Measurements from ENCODE around the gene TOM1L1. TPM values are rescaled to one million over a fixed set of nuclear protein-coding genes. Genes with fewer than 3 reads are reported as not detected.

TOM1L1 gene
- total RNA-seq, 1 donor from 2014 or later: 17.7 TPM

DNA sequence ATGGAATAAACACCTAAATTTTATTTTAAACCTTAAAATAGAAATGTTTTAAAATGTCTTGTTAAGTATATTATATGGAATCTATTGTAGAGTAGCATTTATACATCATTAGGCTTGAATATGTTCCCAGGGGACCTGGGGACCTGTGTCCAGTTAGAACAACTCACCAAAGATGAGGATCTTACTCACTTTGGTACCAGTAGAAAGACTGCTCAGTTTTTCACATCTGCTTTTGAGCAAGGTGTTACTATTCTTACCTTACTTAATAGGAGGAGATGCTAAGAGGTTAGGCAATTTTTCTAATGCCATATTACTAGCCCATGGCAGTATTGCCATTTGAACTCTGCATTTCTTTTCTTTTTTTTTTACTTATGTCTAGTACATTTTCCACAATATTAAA is 82.6 kb downstream of the TOM1L1 start:
- Histone ChIP-seq H3K9me3 (no peaks in the 10 kb centered on the region), H3K4me3 (no peak overlapping the region), H3K27me3 (no peaks in the 10 kb centered on the region), H3K4me1 (no peaks in the 10 kb centered on the region), H3K36me3 (peaks cover 0 to 6% of the 10 kb centered on the region in 2 donors), H3K27ac (no peak overlapping the region)
- intact Hi-C loops (cut with DNase I): no loop called here
- no peak for TF ChIP-seq POLR2AphosphoS5 (IDR thresholded peaks at IDR 0.05; ENCODE audit: insufficient read depth in 1 of 2, low read depth in 1 of 2)
- TF ChIP-seq, protein P1, sequence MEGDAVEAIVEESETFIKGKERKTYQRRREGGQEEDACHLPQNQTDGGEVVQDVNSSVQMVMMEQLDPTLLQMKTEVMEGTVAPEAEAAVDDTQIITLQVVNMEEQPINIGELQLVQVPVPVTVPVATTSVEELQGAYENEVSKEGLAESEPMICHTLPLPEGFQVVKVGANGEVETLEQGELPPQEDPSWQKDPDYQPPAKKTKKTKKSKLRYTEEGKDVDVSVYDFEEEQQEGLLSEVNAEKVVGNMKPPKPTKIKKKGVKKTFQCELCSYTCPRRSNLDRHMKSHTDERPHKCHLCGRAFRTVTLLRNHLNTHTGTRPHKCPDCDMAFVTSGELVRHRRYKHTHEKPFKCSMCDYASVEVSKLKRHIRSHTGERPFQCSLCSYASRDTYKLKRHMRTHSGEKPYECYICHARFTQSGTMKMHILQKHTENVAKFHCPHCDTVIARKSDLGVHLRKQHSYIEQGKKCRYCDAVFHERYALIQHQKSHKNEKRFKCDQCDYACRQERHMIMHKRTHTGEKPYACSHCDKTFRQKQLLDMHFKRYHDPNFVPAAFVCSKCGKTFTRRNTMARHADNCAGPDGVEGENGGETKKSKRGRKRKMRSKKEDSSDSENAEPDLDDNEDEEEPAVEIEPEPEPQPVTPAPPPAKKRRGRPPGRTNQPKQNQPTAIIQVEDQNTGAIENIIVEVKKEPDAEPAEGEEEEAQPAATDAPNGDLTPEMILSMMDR (IDR thresholded peaks at IDR 0.05): no peak
- no peak for TF ChIP-seq POLR2A (IDR thresholded peaks at IDR 0.05)
- DNase-seq (ENCODE audit: extremely low spot score in 2 of 2): no peak

DNA sequence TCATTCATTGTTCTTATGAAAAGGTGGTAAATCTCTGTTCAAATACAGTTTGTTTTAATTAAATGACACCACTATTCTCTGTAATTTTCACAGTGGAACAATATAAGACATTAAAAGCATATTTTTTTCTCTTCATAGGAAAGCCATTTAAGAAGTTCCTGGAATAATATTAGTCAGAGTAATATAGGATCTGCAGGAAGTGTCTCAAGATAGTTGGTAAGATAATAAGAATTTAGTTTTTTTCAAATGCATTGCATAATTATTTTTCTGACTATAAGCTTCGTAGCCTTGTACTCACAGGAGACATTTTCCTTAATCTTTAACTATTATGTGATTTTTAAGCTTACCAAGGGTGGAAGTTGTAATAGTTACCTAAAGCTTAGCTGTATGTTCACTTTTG is 84.8 kb downstream of the TOM1L1 start:
- intact Hi-C loops (cut with DNase I): no loop called here

DNA sequence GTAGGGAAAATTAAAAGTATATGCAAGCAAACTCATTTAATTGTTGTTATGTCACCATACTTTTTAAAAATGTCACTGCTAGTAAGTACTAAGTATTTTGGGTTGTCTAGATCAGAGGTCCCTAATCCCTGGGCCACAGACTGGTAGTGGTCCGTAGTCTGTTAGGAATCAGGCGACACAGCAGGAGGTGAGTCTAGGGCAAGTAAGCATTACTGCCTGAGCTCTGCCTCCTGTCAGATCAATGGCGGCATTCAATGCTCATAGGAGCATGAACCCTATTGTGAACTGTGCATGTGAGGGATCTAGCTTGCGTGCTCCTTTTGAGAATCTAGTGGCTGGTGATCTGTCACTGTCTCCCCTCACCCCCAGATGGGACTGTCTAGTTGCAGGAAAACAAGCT is 89.5 kb downstream of the TOM1L1 start:
- intact Hi-C loops (cut with DNase I): loop anchor here (5.0 to 10.0 kb wide), 2 partner anchors 355 to 522 kb away; partner anchors contain the start of gene SMIM36
- H3K4me1 ChIP-seq: no peaks in the 10 kb centered on the region
- no peak overlapping the region for H3K4me3 ChIP-seq
- H3K9me3 ChIP-seq: no peaks in the 10 kb centered on the region
- TF ChIP-seq, protein P1 (IDR thresholded peaks at IDR 0.05): no peak
- TF ChIP-seq POLR2AphosphoS5 (IDR thresholded peaks at IDR 0.05; ENCODE audit: insufficient read depth in 1 of 2, low read depth in 1 of 2) (no peak), POLR2A (IDR thresholded peaks at IDR 0.05) (no peak)
- H3K27ac ChIP-seq: no peak overlapping the region
- no peak for DNase-seq (ENCODE audit: extremely low spot score in 2 of 2)
- H3K36me3 ChIP-seq: peaks cover 0 to 6% of the 10 kb centered on the region in 2 donors
- no peaks in the 10 kb centered on the region for H3K27me3 ChIP-seq

More for the DNA sequence above, 84.8 kb downstream of the TOM1L1 start:
- Histone ChIP-seq H3K27me3 (no peaks in the 10 kb centered on the region), H3K27ac (no peak overlapping the region), H3K36me3 (peaks cover 0 to 6% of the 10 kb centered on the region in 2 donors), H3K9me3 (no peaks in the 10 kb centered on the region), H3K4me1 (no peaks in the 10 kb centered on the region), H3K4me3 (no peak overlapping the region)
- DNase-seq (ENCODE audit: extremely low spot score in 2 of 2): no peak
- TF ChIP-seq POLR2AphosphoS5 (IDR thresholded peaks at IDR 0.05; ENCODE audit: insufficient read depth in 1 of 2, low read depth in 1 of 2) (no peak), POLR2A (IDR thresholded peaks at IDR 0.05) (no peak)
- TF ChIP-seq, protein P1 (IDR thresholded peaks at IDR 0.05): no peak

DNA sequence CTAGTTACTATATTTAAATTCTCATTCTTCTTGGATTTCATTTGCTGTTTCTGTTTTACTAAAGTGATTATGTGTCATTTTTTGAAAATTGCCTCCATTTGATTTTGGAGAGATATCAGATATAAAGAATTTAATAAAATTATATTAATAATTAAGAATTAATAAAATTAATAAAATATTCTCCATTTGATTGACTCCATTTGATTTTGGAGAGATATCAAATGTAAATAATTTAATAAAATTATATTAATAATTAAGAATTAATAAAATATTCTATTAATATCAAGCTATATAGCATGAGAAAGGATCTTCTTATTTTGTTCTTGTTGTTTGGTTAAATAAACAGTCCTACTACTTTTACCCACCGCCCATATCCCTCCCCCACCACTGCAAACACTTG is 90.9 kb downstream of the TOM1L1 start:
- intact Hi-C loops (cut with DNase I): loop anchor here (5.0 to 10.0 kb wide), 2 partner anchors 353 to 521 kb away; partner anchors contain the start of gene SMIM36
- no peak for TF ChIP-seq POLR2A (IDR thresholded peaks at IDR 0.05)
- TF ChIP-seq, protein P1 (IDR thresholded peaks at IDR 0.05): no peak
- no peaks in the 10 kb centered on the region for H3K27me3 ChIP-seq

DNA sequence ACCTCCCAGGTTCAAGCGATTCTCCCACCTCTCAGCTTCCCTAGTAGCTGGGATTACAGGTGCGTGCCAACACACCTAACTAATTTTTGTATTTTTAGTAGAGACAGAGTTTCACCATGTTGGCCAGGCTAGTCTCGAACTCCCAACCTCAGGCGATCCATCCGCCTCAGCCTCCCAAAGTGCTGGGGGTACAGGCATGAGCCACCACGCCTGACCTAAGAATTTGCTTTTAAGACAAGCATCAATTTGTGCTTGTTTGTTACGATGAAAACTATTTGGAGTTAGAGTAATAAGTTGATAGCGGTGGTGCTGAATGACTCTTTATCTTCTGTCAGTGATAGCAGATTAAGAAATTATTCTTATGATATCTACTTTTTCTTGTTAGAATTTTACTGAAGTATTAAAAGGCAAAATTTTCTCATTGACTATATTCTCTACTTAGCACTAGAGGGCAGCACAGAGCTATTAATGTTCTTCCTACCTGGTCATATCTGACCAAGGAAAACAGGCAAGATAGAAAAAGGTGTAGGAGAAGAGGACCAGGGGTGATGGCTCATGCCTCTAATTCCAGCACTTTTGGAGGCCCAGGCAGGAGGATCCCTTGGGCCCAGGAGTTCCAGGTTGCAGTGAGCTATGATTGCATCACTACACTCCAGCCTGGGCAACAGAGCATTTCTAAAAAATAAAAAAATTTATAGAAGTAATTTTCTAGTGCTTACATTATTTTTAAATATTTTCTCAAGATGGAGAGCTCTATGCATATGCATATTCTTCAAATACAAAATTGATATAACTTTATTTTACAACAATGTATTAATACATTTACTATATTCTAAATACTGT is 92.4 kb downstream of the TOM1L1 start:
- H3K27me3 ChIP-seq: no peaks in the 10 kb centered on the region
- TF ChIP-seq, protein P1 (IDR thresholded peaks at IDR 0.05): peak in 2 of 3 experiments; percentile 47 to 57
- no peak for TF ChIP-seq POLR2AphosphoS5 (IDR thresholded peaks at IDR 0.05; ENCODE audit: insufficient read depth in 1 of 2, low read depth in 1 of 2)
- TF ChIP-seq POLR2A (IDR thresholded peaks at IDR 0.05): no peak
- intact Hi-C loops (cut with DNase I): loop anchor here (5.0 to 10.0 kb wide), 2 partner anchors 352 to 519 kb away; partner anchors contain the start of gene SMIM36

More for the DNA sequence above, 90.9 kb downstream of the TOM1L1 start:
- H3K36me3 ChIP-seq: peaks cover 0 to 3% of the 10 kb centered on the region in 2 donors
- H3K27ac ChIP-seq: no peak overlapping the region
- DNase-seq (ENCODE audit: extremely low spot score in 2 of 2): no peak
- H3K4me1 ChIP-seq: no peaks in the 10 kb centered on the region
- H3K4me3 ChIP-seq: no peak overlapping the region
- H3K9me3 ChIP-seq: no peaks in the 10 kb centered on the region

More for the DNA sequence above, 92.4 kb downstream of the TOM1L1 start:
- H3K27ac ChIP-seq: no peak overlapping the region
- H3K4me3 ChIP-seq: no peak overlapping the region
- H3K36me3 ChIP-seq: no peaks in the 10 kb centered on the region
- no peaks in the 10 kb centered on the region for H3K4me1 ChIP-seq
- no peaks in the 10 kb centered on the region for H3K9me3 ChIP-seq
- no peak for DNase-seq (ENCODE audit: extremely low spot score in 2 of 2)

All from vagina (tissue), 2 donors.